HuH-7.5 (cell line): ENCODE data around the gene NSUN2.

Experiments
- DNase-seq: peaks from one replicate; pipeline ENCODE4 v3.0.0; 2011; ENCODE audit warnings: low spot score

Gene NSUN2

GRCh38 chr5:6644794-6645241, 12.0 kb upstream of the NSUN2 start:
- no peak for DNase-seq

DNA sequence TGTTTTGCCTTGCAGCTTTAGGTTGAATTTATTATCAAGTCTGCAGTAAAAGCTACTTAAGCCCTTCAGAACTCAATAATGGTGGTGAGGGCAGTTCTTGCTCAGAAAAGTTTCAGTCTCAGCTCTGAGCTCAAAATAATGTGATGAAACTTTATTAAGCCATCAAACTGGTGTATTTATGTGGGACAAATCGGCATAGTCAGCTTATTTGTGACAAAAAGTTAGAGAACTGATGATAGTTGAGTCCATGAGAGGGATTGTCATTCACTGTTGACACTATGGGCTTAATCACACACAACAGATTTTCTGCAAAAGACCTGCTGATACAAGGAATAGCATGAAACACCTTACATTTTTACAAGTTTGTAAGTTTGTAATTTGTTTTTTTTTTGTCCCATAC, 9.8 kb upstream of the NSUN2 start:
- DNase-seq: no peak

GRCh38 chr5:6638236-6638635, 5.4 kb upstream of the NSUN2 start:
- DNase-seq: no peak

DNA sequence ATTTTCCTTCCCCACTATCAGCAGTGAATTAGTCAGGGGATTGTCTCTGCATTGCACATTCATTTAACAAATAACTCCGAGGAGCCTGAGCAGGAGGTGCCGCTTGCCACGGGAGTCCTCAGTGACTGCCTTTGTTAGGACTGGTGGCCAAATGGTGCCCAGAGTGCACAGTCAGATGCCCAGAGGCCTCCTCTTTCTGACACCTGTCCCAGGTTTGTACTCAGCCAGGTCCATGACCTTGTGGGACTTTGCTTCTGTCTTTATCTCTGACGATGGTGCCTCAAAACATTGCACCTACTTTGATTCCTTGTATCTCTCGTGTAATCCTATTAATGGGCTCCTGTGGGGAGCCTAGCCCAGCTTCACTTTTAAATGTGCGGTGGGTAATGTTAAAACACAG, 4.7 kb upstream of the NSUN2 start:
- no peak for DNase-seq

DNA sequence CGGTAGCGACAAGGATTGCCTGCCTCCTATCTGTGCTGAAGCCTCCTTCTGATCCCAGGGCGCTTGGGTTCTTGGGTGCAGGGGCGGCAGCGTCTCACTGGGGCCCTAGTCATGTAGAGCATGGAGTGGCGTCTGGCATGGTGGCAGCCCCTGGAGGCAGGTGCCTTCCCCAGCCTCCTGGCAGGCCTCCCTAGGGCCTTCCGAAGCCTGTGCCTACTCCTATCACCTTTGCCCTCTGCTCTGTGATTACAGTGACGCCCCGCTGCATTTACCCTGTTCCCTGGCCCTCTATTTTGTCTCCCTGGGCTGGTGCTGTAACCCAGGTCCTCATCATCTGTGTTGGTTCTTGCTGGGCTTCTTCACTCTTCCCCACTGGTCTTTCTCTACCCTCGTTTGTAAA, 4.2 kb upstream of the NSUN2 start:
- no peak for DNase-seq

- DNase-seq: no peak
Measured at GRCh38 chr5:6636293-6636692, 3.4 kb upstream of the NSUN2 start.

GRCh38 chr5:6634788-6635430, 2.1 kb upstream of the NSUN2 start:
- DNase-seq: no peak

GRCh38 chr5:6634306-6634705, 1.5 kb upstream of the NSUN2 start:
- DNase-seq: peak; percentile 18

- DNase-seq: no peak
Measured at GRCh38 chr5:6633469-6634245, 813 bp upstream of the NSUN2 start.

DNA sequence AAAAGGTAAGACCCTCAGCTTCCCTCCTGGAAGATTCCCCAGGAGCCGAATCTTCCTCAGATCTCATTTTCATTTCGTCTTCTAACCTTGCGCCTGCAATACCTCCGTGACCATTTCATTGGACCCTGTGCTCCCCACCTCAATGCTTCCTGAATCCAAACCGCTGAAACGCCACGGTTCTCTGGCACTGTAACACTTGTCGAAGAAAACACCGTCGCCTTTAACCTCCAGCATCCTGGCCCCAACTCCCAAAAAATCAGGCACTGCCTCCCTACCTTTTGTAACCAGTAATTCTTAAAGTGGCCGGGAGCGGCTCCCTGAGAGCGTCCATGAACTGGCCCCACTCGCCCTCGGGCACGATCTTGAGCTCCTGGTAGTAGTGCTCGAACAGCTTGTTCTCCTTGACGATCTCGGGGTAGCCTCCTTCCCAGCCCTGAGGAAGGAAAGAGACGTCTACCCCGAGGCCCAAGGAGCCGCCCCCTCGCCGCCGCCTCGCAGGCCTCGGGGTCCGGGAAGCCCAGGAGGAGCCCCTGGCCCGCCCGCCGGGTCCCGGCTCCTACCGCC, 438 bp downstream of the NSUN2 start:
- DNase-seq: peak; percentile 18

DNA sequence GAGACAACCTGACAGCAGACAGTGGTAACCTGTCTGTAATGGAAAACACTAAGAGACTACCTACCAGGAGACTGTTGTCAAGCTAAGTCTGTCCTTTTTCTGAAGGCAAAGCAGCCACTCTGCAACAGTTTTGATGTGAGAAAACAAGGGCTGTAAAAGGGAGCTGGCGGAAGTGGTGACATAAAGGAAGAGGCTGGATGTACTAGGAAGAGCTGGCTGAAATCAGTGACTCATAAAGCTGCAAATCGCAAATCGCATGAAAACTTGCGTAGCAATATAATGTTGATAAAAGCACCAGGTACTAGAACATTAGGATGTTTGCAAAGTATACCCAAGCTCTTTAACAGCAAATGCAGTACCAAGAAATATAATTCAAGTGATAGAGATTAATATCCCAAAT, 1.4 kb downstream of the NSUN2 start:
- DNase-seq: no peak

DNA sequence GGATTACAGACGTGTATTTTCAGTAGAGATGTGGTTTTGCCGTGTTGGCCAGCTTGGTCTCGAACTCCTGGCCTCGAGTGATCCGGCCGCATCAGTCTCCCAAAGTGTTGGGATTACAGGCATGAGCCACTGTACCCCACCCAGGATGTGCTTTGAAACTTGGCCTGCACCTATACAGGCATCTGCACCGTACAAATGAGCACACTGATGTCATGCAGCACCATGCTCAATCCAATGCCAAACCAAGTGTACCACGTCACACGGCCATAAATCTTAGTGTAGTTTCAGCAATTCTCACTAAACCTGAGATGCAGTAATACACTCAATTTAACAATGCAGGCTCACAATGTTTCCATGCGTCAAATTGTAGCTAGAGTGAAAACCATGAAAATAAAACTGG, 6.3 kb downstream of the NSUN2 start:
- no peak for DNase-seq

DNA sequence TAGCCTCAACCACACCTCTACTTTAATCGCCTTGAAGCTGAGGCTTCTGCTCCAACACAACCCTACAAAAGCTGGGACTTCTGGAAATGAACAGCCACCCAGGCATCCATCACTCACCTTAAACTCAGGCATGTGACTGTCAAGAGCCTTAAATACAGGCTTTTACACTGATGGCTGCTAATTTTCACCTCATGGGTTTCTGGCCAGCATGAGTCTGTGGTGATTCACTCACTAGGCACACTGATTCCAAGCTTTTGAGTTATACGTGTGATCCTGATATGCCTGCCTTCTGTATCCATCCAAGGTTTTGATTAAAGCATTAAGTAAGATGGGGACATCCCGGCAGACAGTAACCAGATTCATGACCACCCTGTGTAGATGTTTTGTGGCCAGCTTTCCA, 8.9 kb downstream of the NSUN2 start:
- no peak for DNase-seq

GRCh38 chr5:6623228-6623627, 9.6 kb downstream of the NSUN2 start:
- DNase-seq: no peak

DNA sequence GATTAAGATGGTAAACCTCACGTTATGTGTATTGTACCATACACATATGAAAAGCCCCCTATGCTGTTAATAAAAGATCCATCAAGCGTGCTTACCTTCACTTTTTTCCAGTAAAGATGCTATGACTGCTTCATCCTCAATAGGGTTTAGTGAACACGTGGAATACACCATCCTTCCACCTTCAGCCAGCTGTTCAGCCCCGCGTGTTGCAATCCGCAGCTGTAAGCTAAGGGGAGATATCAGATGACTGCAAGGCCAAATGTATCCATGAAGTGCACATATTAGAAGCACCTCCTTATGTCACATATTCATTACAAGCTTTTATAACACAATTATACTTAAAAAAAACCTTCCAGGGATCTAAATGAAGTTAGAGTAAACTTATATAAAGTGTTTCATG, 16.2 kb downstream of the NSUN2 start:
- DNase-seq: no peak

GRCh38 chr5:6615034-6615815, 17.6 kb downstream of the NSUN2 start:
- no peak for DNase-seq

DNA sequence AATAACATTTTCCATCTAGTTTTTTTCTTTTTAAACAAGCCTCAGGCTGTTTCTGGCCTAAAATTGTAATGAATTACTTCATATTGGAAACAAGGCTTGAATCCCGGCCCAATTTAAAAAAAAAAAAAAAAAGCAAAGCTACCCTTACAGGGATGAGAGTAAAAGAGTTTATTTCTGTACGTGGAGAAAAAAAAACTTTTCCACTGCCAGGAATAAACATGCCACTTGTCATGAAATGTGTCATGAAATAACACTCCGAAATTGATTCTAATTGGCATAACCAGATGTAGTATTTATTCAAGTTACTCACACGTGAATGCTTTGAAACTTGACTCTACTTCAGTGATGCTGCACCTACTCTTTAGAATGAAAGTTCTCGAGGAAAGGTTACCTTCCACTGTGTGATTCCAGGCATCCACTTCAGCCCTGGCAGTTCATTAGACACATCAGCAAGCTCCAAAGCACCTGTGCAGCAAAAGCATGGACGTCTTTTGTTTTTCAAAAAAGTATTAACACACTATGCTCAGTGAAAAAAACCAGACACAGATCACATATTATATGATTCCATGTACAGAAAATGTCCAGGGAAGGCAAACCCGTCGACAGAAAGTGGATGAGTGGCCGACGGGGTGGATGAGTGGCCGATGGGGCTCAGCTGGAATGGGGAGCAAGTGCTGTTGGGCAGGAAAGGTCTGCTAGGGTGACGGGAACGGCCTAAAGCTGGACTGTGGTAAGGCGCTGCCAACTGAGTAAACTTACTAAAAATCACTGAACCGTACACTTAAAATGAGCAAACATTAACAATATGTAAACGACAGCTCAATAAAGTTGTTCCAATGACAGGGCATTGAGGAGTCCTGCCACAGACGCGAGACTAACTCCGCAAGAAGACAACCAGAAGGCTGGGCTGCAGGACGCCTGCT, 21.2 kb downstream of the NSUN2 start:
- no peak for DNase-seq

DNA sequence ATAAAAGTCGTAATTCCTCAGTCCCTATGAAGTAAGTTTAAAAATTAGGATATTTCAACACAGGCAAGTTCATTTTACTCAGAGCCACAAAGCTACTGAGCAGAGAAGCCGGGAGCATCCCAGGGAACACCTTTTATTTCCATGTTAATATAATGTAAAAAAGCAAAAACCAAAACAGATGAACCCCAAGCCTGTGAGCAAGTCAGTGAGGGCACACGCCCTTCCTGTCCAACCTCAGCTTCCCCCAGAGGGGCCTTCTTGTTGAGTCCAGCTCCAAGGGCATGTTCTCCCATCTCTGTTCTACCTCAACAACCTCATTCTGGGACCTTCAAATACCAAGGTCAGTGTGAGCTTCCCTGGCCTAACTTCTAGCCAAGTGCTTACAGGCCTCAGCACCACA, 24.8 kb downstream of the NSUN2 start:
- DNase-seq: no peak

DNA sequence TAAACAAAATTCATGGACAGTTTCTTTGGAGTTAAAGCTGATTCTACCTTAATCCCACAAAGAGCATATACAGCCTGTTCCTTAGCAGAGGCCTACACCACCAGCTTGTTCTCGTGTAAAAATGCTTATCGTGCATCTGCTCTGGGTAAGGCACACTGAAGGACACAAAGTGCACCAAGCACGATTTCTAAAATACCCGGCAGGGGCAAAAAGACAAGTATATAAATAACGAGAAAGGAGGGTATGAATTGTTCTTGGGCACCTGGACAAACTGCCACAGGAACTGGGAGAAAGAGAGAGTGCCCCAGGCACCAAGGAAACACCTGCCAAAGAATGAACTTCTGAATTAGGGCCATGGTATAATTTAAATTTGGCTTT, 25.3 kb downstream of the NSUN2 start:
- DNase-seq: no peak

- DNase-seq: no peak
Measured at GRCh38 chr5:6606884-6607558, 25.8 kb downstream of the NSUN2 start.

GRCh38 chr5:6604946-6605345, 27.9 kb downstream of the NSUN2 start:
- DNase-seq: no peak
